NT2/D1 (cell line): Measurements from ENCODE around the gene SST.

Experiments used
- SUZ12 ChIP-seq: IDR thresholded peaks from 2 replicates; pipeline ENCODE4 v1.6.1; 2011; ENCODE audit not compliant: insufficient read length, insufficient read depth; ENCODE audit errors: extremely low read depth
- ZNF274 ChIP-seq: IDR thresholded peaks from 2 replicates; pipeline ENCODE4 v1.6.1; 2011; ENCODE audit warnings: mild to moderate bottlenecking, low read depth, low read length

- TF ChIP-seq ZNF274 = no peak
- TF ChIP-seq SUZ12 = no peak
These were observed 32.4 kb upstream of the SST start, which contains the start of gene RTP2 for GRCh38 chr3:187702507-187703033.
